Astrocyte of the cerebellum (primary cell): ENCODE results near the gene JCAD.

Experiments used
- DNase-seq: peaks from one replicate; pipeline ENCODE4 v3.0.0-alpha.2; 2011; ENCODE audit warnings: low read depth
- H3K4me3 ChIP-seq: 2 replicates; pipeline ENCODE4 v1.5.1; 2011; ENCODE audit warnings: mild to moderate bottlenecking, low read depth, low read length, moderate library complexity
- in situ Hi-C: cut with HindIII; loops from 2 replicates; pipeline ENCODE4 v1.10.0; 2017; ENCODE audit warnings: low sequenced_read_pairs
- TF ChIP-seq, protein P1 (sequence below): IDR thresholded peaks from 2 replicates; pipeline ENCODE4 v1.5.1; 2012; ENCODE audit warnings: low read length, low read depth, moderate library complexity, mild to moderate bottlenecking; ENCODE audit errors: missing control alignments

The JCAD gene

GRCh38 chr10:30074090-30074489, 14.7 kb upstream of the JCAD start:
- TF ChIP-seq, protein P1, sequence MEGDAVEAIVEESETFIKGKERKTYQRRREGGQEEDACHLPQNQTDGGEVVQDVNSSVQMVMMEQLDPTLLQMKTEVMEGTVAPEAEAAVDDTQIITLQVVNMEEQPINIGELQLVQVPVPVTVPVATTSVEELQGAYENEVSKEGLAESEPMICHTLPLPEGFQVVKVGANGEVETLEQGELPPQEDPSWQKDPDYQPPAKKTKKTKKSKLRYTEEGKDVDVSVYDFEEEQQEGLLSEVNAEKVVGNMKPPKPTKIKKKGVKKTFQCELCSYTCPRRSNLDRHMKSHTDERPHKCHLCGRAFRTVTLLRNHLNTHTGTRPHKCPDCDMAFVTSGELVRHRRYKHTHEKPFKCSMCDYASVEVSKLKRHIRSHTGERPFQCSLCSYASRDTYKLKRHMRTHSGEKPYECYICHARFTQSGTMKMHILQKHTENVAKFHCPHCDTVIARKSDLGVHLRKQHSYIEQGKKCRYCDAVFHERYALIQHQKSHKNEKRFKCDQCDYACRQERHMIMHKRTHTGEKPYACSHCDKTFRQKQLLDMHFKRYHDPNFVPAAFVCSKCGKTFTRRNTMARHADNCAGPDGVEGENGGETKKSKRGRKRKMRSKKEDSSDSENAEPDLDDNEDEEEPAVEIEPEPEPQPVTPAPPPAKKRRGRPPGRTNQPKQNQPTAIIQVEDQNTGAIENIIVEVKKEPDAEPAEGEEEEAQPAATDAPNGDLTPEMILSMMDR: no peak
- no peak for DNase-seq
- in situ Hi-C loops: no loop called here
- H3K4me3 ChIP-seq: no peak overlapping the region

GRCh38 chr10:30073767-30074060, 14.3 kb upstream of the JCAD start:
- TF ChIP-seq, protein P1: no peak
- in situ Hi-C loops: no loop called here
- no peak for DNase-seq
- no peak overlapping the region for H3K4me3 ChIP-seq

GRCh38 chr10:30073045-30073766, 13.8 kb upstream of the JCAD start:
- DNase-seq: no peak
- H3K4me3 ChIP-seq: no peak overlapping the region
- TF ChIP-seq, protein P1: no peak
- in situ Hi-C loops: no loop called here

- TF ChIP-seq, protein P1: no peak
- no peak overlapping the region for H3K4me3 ChIP-seq
- in situ Hi-C loops: no loop called here
- no peak for DNase-seq
Observed at GRCh38 chr10:30072068-30072467, 12.7 kb upstream of the JCAD start.

GRCh38 chr10:30070001-30070685, 10.8 kb upstream of the JCAD start:
- TF ChIP-seq, protein P1: no peak
- H3K4me3 ChIP-seq: no peak overlapping the region
- DNase-seq: no peak
- in situ Hi-C loops: no loop called here

DNA sequence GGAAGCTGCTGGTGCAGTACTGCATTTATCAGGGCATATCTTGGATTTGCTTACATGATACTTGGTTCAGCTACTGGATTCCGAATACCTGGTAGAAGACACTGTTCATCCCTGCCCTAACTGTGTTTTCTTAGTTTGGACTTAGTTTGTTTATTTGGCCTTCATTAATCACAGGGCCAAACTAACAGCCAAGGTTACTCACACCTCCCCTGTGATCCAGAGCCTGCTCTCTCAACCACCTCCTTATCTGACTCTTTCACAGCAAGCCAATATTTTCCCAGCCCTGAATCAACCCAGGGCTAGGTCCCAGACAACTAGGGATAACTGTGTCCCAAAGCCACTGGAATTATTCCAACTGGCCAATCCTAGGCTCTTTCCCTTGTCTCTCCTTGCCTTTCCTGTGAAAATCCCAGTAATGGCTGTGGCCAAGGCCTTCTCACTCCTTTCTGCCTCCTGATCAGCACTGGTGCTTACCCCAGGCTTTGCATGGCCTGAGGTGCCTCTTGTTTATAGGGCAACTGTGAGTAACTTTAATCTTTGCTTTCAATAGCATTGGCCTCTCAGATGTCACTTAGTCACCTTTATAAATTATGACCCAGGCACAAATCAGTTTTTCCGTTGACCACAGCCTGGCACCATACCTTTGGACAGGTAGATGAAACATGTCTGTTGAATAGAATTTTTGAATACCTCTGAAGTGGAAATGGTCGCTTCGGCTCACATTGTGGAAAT, 9.3 kb upstream of the JCAD start:
- TF ChIP-seq, protein P1: no peak
- no peak for DNase-seq
- in situ Hi-C loops: no loop called here
- H3K4me3 ChIP-seq: no peak overlapping the region
